GM12891 (cell line): Measurements from ENCODE around the gene SALL3.

ENCODE experiments used
- POLR2A ChIP-seq: IDR thresholded peaks from 2 replicates; pipeline ENCODE4 v1.6.1; 2011; ENCODE audit warnings: low read depth, low read length, control low read depth
- POLR2AphosphoS5 ChIP-seq: IDR thresholded peaks from 2 replicates; pipeline ENCODE4 v1.6.1; 2011; ENCODE audit warnings: low read depth, low read length, control low read depth
- POU2F2 ChIP-seq: IDR thresholded peaks from 2 replicates; pipeline ENCODE4 v1.6.1; 2011; ENCODE audit warnings: low read depth, mild to moderate bottlenecking, control low read depth, low read length, moderate library complexity
- SPI1 ChIP-seq: IDR thresholded peaks from 2 replicates; pipeline ENCODE4 v1.6.1; 2011; ENCODE audit warnings: low read depth, low read length, control low read depth
- TAF1 ChIP-seq: IDR thresholded peaks from 2 replicates; pipeline ENCODE4 v1.6.1; 2011; ENCODE audit warnings: low read depth, low read length, control low read depth

GRCh38 chr18:78965917-78966792 is 13.5 kb upstream of the SALL3 start:
- no peak for TF ChIP-seq POLR2A
- no peak for TF ChIP-seq POLR2AphosphoS5
- TF ChIP-seq TAF1: no peak
- no peak for TF ChIP-seq SPI1
- TF ChIP-seq POU2F2: no peak
